Cardiac muscle cell (in vitro differentiated cells and primary cell): ENCODE measurements around the gene DEFB121. TPM values are rescaled to one million over a fixed set of nuclear protein-coding genes. Genes with fewer than 3 reads are reported as not detected.
"Not testable (repeated sequence)": the region's sequence is repeated elsewhere in the genome, so short reads cannot be mapped to it uniquely, and the experiment has no call there.

Experiments
- DNase-seq, 2 donors: peaks; one replicate each; pipeline versions ENCODE4 v3.0.0 to v3.0.0-alpha.2; 2010 to 2017; ENCODE audit warnings: low read depth in 1 of 2, low spot score in 1 of 2
- H3K27ac ChIP-seq: fragments of 200-600 bp; sonication (generic); 2 replicates; pipeline ENCODE4 v1.5.1; 2016
- H3K27me3 ChIP-seq: fragments of 200-600 bp; sonication (generic); 2 replicates; pipeline ENCODE4 v1.6.0; 2016; ENCODE audit warnings: control low read depth
- H3K36me3 ChIP-seq: fragments of 200-600 bp; sonication (generic); 2 replicates; pipeline ENCODE4 v1.5.1; 2016; ENCODE audit warnings: control low read depth
- H3K4me1 ChIP-seq: fragments of 200-600 bp; sonication (generic); 2 replicates; pipeline ENCODE4 v1.8.1; 2017; ENCODE audit warnings: low read depth, mild to moderate bottlenecking, mixed run types
- H3K4me3 ChIP-seq: fragments of 200-600 bp; sonication (generic); 2 replicates; pipeline ENCODE4 v1.5.1; 2016; ENCODE audit warnings: mild to moderate bottlenecking
- H3K9me3 ChIP-seq: fragments of 200-600 bp; sonication (generic); 2 replicates; pipeline ENCODE4 v1.5.1; 2017; ENCODE audit warnings: low read depth, mild to moderate bottlenecking, control low read depth
- CTCF ChIP-seq: IDR thresholded peaks from 2 replicates; pipeline ENCODE4 v1.5.1; 2012; ENCODE audit warnings: low read depth, mild to moderate bottlenecking, low read length
- polyA plus RNA-seq: library from polyadenylated mRNA; unstranded; fragments of >200 nt; fragmentation: Nextera tagmentation; extraction: Ambion mirVana; gene quantifications from 2 replicates; pipeline ENCODE4 v1.2.1, GENCODE V29; 2016
- total RNA-seq: library from RNA; depleted of rRNA; stranded (reverse); fragments of >200 nt; gene quantifications from 2 replicates; pipeline ENCODE4 v1.2.3, GENCODE V29; 2016

Gene DEFB121
- total and polyA plus RNA-seq, 2 experiments from 2014 or later = not detected

- Histone ChIP-seq H3K4me3 (no peak within 1 kb of the TSS), H3K27ac (no peak within 1 kb of the TSS), H3K9me3 (no peaks in the 10 kb centered on the region), H3K4me1 (no peaks in the 10 kb centered on the region), H3K27me3 (no peaks in the 10 kb centered on the region), H3K36me3 (no peaks in the 10 kb centered on the region)
- no peak for DNase-seq
- no peak for TF ChIP-seq CTCF
These were observed 34.1 kb upstream of the DEFB121 start, which contains the start of gene DEFB123 for GRCh38 chr20:31440012-31440659. Gene DEFB123, plus strand, starts transcription at chr20:31440632. Its CDS starts 67 bp downstream, at chr20:31440699.

- no peak for DNase-seq
- TF ChIP-seq CTCF = no peak
- Histone ChIP-seq H3K9me3 (no peaks in the 10 kb centered on the region), H3K4me3 (no peak overlapping the region), H3K4me1 (no peaks in the 10 kb centered on the region), H3K27me3 (no peaks in the 10 kb centered on the region), H3K36me3 (no peaks in the 10 kb centered on the region), H3K27ac (no peak overlapping the region)
These were observed 24.6 kb upstream of the DEFB121 start for GRCh38 chr20:31430568-31431115.

GRCh38 chr20:31427576-31427975, 21.6 kb upstream of the DEFB121 start:
- not testable (repeated sequence) for H3K4me1 ChIP-seq, H3K27ac ChIP-seq, H3K36me3 ChIP-seq, H3K27me3 ChIP-seq, DNase-seq, H3K9me3 ChIP-seq, H3K4me3 ChIP-seq

- not testable (repeated sequence) for H3K9me3 ChIP-seq, DNase-seq, H3K27me3 ChIP-seq, H3K4me1 ChIP-seq, H3K4me3 ChIP-seq, H3K36me3 ChIP-seq, H3K27ac ChIP-seq
These were observed 21.0 kb upstream of the DEFB121 start for GRCh38 chr20:31426891-31427551.

- H3K36me3 ChIP-seq = no peaks in the 10 kb centered on the region
- H3K27ac ChIP-seq = no peak overlapping the region
- H3K27me3 ChIP-seq = no peaks in the 10 kb centered on the region
- DNase-seq = no peak
- no peaks in the 10 kb centered on the region for H3K9me3 ChIP-seq
- H3K4me1 ChIP-seq = no peaks in the 10 kb centered on the region
- no peak overlapping the region for H3K4me3 ChIP-seq
- TF ChIP-seq CTCF = no peak
These were observed 19.8 kb upstream of the DEFB121 start for GRCh38 chr20:31425797-31426196.

- H3K4me1 ChIP-seq = no peaks in the 10 kb centered on the region
- no peaks in the 10 kb centered on the region for H3K9me3 ChIP-seq
- no peaks in the 10 kb centered on the region for H3K27me3 ChIP-seq
- TF ChIP-seq CTCF = no peak
- no peaks in the 10 kb centered on the region for H3K36me3 ChIP-seq
- H3K27ac ChIP-seq = no peak overlapping the region
- DNase-seq = no peak
- no peak overlapping the region for H3K4me3 ChIP-seq
These were observed 12.3 kb upstream of the DEFB121 start for GRCh38 chr20:31418307-31418706.
